ENCODE measurements around the gene RAD51AP2. TPM values are rescaled to one million over a fixed set of nuclear protein-coding genes. Genes with fewer than 3 reads are reported as not detected.

Gene RAD51AP2
- polyA plus RNA-seq, 3 donors, result 0.07 to 0.20 (median 0.14) TPM

DNA sequence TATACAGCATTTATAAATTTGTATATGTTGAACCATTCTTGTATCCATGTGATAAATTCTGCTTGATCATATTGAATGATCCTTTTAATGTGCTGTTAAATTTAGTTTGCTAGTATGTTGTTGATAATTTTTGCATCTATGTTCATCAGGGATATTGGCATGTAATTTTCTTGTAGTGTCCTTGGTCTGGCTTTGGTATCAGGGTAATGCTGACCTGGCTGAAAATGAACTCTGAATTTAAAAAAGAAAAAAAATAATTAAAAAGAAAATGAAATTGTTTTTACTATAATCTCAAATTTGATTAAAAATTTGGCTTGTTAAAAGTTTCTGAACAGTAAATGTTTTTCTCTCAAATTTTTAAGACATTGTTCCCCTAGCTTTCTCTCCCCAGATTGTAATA is 46.3 kb downstream of the RAD51AP2 start:
- no peak for DNase-seq (ENCODE audit: low read depth in 3 of 3, low spot score in 2 of 3)

DNA sequence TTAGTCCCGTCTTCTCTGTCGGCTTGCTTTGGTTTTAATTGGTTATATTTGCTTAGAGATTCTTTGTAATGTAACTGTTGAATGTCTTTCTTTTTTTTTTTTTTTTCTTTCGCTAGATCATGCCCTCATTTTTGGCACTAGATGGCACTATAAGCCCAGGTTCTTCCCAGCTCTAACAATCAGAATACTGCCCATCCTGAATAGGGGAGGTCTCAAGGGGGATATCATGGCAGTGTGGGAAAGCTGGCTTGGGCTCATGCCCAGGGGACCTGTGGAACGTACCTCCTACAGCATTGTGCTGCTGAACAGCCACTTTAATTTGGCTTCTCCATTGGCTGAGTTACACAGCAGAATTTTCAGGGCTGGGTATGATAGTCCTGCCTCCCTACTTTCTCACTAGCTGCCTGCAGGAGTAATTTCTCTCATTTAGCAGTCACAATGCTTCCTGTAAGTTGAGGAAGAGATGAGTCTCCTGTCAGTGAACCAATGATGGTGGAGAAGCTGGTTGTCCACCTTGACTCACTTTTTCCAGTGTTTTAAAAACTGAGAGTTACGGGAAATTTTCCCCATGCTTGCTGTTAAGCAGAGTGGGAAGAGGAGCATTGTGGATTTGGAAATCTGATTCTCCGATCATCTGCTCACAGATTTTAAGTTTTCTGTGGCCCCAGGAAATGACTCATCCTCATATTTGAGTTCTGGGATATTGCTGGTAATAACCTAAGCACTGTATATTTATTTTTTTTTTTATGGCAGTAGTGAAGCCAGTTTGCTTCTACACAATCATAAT is 47.2 kb downstream of the RAD51AP2 start:
- no peak for DNase-seq (ENCODE audit: low read depth in 3 of 3, low spot score in 2 of 3)

- DNase-seq (ENCODE audit: low read depth in 3 of 3, low spot score in 2 of 3), result no peak
Observed at GRCh38 chr2:17461087-17461475, 57.2 kb downstream of the RAD51AP2 start.

Other genes starting within 250 kb of the RAD51AP2 start
- 1 to 10 TPM; 2.5 to 6.1 (median 4.6) TPM for gene VSNL1, start 22.3 kb upstream of the RAD51AP2 start, polyA plus RNA-seq (ENCODE audit: insufficient read length in 3 of 3)
- gene SMC6, start 235.4 kb upstream of the RAD51AP2 start, polyA plus RNA-seq (ENCODE audit: insufficient read length in 3 of 3), result 10 to 100 TPM; 35.8 to 38.0 (median 37.8) TPM
- 10 to 100 TPM; 10.3 to 12.7 (median 11.9) TPM for gene GEN1, start 235.7 kb upstream of the RAD51AP2 start, polyA plus RNA-seq (ENCODE audit: insufficient read length in 3 of 3)